Measurements from ENCODE around the gene PTMA.
"Not testable (repeated sequence)": the region's sequence is repeated elsewhere in the genome, so short reads cannot be mapped to it uniquely, and the experiment has no call there.

- not testable (repeated sequence) for TF ChIP-seq CTCF (IDR thresholded peaks at IDR 0.05; ENCODE audit: low read length); EZH2 (IDR thresholded peaks at IDR 0.05; ENCODE audit: borderline replicate concordance, low read length)
Measured at GRCh38 chr2:231712451-231713021, 4.2 kb downstream of the PTMA start.
